ENCODE results near the gene DYRK3. TPM values are rescaled to one million over a fixed set of nuclear protein-coding genes. Genes with fewer than 3 reads are reported as not detected.

DYRK3 gene
- total and polyA plus RNA-seq, 2 of the 13 experiments (the other 11 are each of a cell fraction or from before 2014, with no cell fraction given): 0.48 to 2.8 TPM

GRCh38 chr1:206612129-206612876, 23.0 kb upstream of the DYRK3 start, which contains the start of gene EIF2D (continued):
- TF ChIP-seq, protein P1, sequence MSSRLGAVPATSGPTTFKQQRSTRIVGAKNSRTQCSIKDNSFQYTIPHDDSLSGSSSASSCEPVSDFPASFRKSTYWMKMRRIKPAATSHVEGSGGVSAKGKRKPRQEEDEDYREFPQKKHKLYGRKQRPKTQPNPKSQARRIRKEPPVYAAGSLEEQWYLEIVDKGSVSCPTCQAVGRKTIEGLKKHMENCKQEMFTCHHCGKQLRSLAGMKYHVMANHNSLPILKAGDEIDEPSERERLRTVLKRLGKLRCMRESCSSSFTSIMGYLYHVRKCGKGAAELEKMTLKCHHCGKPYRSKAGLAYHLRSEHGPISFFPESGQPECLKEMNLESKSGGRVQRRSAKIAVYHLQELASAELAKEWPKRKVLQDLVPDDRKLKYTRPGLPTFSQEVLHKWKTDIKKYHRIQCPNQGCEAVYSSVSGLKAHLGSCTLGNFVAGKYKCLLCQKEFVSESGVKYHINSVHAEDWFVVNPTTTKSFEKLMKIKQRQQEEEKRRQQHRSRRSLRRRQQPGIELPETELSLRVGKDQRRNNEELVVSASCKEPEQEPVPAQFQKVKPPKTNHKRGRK (CRISPR knock-in tag; IDR thresholded peaks at IDR 0.05): 0 out of 2 replicates have a peak, but pooled peaks have one; percentile 83
- peak; percentile 99 for TF ChIP-seq ZSCAN25 (CRISPR knock-in tag; IDR thresholded peaks at IDR 0.05)
- TF ChIP-seq ZNF530 (CRISPR knock-in tag; IDR thresholded peaks at IDR 0.05; ENCODE audit: low read depth): peak; percentile 85; the same call in 1 of the 2 replicates
- 0 out of 2 replicates have a peak, but pooled peaks have one; percentile 60 for TF ChIP-seq GZF1 (CRISPR knock-in tag; IDR thresholded peaks at IDR 0.05)
- TF ChIP-seq SP140L (CRISPR knock-in tag; IDR thresholded peaks at IDR 0.05; ENCODE audit: borderline replicate concordance): peak; percentile 93; the same call in 1 of the 2 replicates
- TF ChIP-seq ZNF788 (CRISPR knock-in tag; IDR thresholded peaks at IDR 0.05; ENCODE audit: borderline replicate concordance): peak; percentile 100
- TF ChIP-seq GATAD2A (CRISPR knock-in tag; IDR thresholded peaks at IDR 0.05): peak; percentile 64
- peak; percentile 95 for TF ChIP-seq TARDBP (CRISPR knock-in tag; IDR thresholded peaks at IDR 0.05)
- TF ChIP-seq FOXC1 (CRISPR knock-in tag; IDR thresholded peaks at IDR 0.05; ENCODE audit: borderline replicate concordance): 0 out of 2 replicates have a peak, but pooled peaks have one; percentile 81
- peak; percentile 98 for TF ChIP-seq ZMYM4 (CRISPR knock-in tag; IDR thresholded peaks at IDR 0.05)
- TF ChIP-seq, protein P2, sequence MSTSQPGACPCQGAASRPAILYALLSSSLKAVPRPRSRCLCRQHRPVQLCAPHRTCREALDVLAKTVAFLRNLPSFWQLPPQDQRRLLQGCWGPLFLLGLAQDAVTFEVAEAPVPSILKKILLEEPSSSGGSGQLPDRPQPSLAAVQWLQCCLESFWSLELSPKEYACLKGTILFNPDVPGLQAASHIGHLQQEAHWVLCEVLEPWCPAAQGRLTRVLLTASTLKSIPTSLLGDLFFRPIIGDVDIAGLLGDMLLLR (CRISPR knock-in tag; IDR thresholded peaks at IDR 0.05): peak; percentile 94; the same call in 1 of the 2 replicates
- TF ChIP-seq ZNF800 (CRISPR knock-in tag; IDR thresholded peaks at IDR 0.05): peak; percentile 67; the same call in 1 of the 2 replicates
- TF ChIP-seq HNF4G (IDR thresholded peaks at IDR 0.05; ENCODE audit: borderline replicate concordance, low read depth, low read length): peak; percentile 49; the same call in 1 of the 2 replicates
- peak; percentile 76 for TF ChIP-seq HNF4G (CRISPR knock-in tag; IDR thresholded peaks at IDR 0.05; ENCODE audit: borderline replicate concordance, low read depth)
- TF ChIP-seq JUND (CRISPR knock-in tag; IDR thresholded peaks at IDR 0.05): no peak
- TF ChIP-seq RBM39 (IDR thresholded peaks at IDR 0.05; ENCODE audit: low read depth, low read length, poor library complexity, severe bottlenecking): peak; percentile 85
- TF ChIP-seq, protein P3, sequence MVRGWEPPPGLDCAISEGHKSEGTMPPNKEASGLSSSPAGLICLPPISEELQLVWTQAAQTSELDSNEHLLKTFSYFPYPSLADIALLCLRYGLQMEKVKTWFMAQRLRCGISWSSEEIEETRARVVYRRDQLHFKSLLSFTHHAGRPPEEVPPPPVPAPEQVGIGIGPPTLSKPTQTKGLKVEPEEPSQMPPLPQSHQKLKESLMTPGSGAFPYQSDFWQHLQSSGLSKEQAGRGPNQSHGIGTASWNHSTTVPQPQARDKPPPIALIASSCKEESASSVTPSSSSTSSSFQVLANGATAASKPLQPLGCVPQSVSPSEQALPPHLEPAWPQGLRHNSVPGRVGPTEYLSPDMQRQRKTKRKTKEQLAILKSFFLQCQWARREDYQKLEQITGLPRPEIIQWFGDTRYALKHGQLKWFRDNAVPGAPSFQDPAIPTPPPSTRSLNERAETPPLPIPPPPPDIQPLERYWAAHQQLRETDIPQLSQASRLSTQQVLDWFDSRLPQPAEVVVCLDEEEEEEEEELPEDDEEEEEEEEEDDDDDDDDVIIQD (CRISPR knock-in tag; IDR thresholded peaks at IDR 0.05; ENCODE audit: low read depth): peak; percentile 58; the same call in 1 of the 2 replicates
- TF ChIP-seq CHD2 (IDR thresholded peaks at IDR 0.05; ENCODE audit: low read depth, low read length): peak; percentile 74
- peak; percentile 95 for TF ChIP-seq ZNF639 (CRISPR knock-in tag; conservative IDR thresholded peaks at IDR 0.05)
- no peak for TF ChIP-seq ZNF616 (CRISPR knock-in tag; IDR thresholded peaks at IDR 0.05; ENCODE audit: low read depth)
- peak; percentile 93; the same call in 1 of the 2 replicates for TF ChIP-seq ZBTB38 (CRISPR knock-in tag; IDR thresholded peaks at IDR 0.05)
